GM19452 (cell line): ENCODE measurements around the gene FRAS1.

Experiments used
- ATAC-seq: cut with Tn5 transposase; IDR thresholded peaks from one replicate; pipeline ENCODE4 v1.9.1; 2021; ENCODE audit not compliant: unreplicated experiment

The FRAS1 gene

GRCh38 chr4:78360466-78360865 lies 303.3 kb downstream of the FRAS1 start:
- no peak for ATAC-seq

DNA sequence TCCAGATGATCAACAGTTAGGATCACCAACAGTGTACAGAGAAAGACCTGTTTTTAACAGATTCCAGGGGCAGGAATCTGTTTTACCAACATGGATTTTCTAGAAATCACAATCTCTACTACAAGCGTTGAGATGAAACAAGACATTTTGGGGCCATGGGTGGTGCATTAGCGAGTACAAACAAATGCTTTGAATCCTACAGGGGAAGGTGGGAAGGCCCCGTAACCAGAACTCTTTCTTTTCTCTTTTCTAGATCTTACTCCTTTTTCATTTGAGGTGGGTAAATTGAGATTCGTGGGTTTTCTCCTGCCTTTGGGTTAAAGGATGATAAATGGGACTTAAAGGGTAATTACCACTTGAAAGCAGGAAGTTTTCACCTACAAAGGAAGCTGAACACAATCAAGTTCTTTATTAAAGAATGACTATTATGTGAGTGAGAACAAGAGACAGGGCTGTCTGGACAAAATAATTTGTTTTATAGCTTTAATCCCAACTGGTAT lies 304.5 kb downstream of the FRAS1 start:
- no peak for ATAC-seq

GRCh38 chr4:78362310-78362709 lies 305.2 kb downstream of the FRAS1 start:
- no peak for ATAC-seq

GRCh38 chr4:78363031-78363570 lies 306.0 kb downstream of the FRAS1 start:
- ATAC-seq, result no peak

GRCh38 chr4:78369679-78370078 lies 312.6 kb downstream of the FRAS1 start:
- no peak for ATAC-seq

DNA sequence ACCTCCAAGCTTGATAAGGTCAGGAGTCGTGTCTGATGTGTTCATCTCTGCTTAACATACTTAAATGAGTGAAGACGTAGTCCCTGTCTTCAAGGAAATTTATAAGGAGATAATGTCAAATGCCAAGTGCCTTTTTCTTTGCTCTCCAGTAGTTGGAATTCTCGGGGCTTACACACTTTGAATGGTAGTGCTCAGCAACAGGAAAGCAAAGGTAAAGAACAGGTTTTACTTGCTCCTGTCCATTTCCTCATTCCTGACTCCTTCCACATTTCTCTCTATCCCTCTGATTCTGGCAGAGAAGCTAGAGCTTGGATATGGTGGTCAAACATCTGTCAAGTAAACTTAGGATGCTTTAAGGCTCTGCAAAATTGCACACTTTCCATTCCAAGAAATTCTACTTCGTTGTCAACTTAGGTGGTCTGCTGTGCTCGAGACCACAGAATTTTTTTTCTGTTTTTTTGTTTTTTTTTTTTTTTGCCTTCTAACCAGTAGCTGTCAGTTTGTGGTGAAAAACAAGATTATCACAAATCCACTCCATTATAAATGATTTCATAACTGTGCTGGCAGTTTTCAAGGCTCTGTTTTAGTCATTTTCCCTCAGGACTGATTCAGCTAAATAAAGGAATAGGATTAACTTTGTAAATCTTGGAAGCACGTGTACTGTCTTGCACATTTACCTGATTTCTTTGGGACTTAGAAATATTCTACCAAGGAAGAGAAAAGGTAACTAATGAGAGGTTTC lies 313.7 kb downstream of the FRAS1 start:
- ATAC-seq, result no peak

- no peak for ATAC-seq
These were observed 315.3 kb downstream of the FRAS1 start for GRCh38 chr4:78372355-78372988.

- no peak for ATAC-seq
These were observed 320.4 kb downstream of the FRAS1 start for GRCh38 chr4:78377555-78377954.

DNA sequence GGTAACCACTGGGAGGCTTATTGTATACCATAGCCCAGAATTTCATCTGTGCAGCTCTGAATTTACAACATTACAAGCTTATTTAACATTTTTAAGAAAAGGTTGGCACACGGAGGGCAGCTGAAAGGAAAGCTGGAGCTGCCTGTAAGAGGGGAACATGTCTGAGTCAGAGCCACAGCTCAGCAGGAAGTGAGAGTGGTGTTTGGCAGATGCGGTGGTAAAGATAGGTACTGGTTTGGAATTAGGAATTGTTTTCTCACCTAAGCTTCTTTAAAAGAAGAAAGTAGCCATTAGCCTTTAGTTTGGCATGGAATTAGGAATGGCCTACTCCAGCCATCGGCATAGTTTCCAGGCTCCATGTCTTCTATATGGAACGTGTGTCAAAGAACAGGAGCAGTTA lies 321.9 kb downstream of the FRAS1 start:
- no peak for ATAC-seq

GRCh38 chr4:78379991-78380729 lies 323.0 kb downstream of the FRAS1 start:
- ATAC-seq, result no peak

DNA sequence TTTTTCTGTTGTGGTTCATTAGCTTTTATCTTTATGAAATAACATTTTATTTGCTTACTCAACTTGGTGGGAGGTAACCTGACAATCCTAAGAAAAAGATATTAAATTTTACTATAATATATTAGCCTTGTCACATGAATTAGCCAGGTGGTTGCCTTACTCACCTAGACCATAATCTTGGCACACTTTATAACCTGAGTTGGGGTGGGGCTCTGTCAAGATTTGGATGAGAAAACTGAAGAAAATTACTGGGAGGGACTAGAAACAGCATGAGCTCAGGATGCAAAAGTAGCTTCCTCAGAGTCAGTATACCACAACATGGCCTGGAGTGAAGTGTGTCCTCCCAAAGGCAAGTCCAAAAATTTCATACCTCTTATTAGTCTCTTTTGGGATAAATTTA lies 329.6 kb downstream of the FRAS1 start:
- no peak for ATAC-seq

DNA sequence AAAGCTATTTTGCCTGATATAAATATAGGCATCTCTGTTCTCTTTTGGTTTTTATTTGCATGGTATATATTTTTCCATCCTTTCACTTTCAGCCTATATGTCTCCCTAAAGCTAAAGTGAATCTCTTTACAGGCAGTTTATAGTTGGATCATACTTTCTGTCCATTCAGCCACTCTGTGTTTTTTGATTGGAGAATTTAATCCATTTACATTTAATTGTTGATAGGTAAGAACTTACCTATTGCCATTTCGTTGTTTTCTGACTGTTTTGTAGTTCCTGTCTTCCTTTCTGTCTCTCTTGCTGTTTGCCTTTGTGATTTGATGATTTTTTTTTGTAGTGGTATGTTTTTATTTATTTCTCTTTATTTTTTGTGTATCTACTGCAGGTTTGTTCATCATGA lies 338.5 kb downstream of the FRAS1 start:
- no peak for ATAC-seq

DNA sequence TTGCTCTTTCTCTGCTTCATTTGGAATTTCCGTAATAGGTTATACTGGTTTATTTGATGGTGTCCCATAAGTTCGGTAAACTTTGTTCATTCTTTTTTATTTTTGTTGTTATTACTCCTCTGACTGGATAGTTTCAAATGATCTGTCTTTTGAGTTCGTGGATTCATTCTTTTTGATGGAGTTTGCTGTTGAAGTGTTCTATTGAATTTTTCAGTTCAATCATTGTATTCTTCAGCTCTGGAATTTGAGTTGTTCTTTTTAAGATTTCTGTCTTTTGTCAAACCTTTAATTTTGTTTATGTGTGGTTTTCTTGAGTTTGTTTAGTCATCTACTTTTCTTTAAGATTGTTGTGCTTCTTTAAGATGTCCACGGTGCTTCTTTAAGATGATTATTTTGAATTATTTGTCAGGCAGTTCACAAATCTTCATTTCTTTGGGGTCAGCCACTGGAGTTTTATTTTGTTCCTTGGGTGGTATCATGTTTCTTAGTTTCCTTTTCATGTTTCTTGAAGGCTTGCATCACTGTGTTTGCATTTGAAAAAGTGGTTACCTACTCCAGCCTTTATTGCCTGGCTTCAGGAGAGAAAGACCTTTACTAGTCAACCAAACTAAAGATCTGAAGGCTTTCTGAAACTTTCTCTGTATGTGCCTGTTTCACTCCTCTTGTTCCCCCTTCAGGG lies 339.6 kb downstream of the FRAS1 start:
- no peak for ATAC-seq

DNA sequence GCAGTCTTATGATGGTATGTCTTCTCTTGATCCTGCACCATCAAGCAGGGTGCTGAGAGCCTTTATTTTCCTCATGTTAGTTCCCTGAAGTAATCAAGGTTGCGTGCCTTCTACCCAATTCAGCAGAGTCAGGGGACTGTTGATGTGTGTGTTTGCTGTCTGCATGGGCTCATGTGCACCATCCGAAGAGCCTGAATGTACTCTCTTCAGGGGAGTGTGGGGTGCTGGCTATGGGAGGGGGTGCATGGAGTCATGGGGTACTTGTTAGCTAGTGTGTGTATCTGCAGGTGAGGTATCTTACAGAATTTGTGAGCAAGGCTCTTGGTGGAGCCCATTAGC lies 340.1 kb downstream of the FRAS1 start:
- no peak for ATAC-seq

DNA sequence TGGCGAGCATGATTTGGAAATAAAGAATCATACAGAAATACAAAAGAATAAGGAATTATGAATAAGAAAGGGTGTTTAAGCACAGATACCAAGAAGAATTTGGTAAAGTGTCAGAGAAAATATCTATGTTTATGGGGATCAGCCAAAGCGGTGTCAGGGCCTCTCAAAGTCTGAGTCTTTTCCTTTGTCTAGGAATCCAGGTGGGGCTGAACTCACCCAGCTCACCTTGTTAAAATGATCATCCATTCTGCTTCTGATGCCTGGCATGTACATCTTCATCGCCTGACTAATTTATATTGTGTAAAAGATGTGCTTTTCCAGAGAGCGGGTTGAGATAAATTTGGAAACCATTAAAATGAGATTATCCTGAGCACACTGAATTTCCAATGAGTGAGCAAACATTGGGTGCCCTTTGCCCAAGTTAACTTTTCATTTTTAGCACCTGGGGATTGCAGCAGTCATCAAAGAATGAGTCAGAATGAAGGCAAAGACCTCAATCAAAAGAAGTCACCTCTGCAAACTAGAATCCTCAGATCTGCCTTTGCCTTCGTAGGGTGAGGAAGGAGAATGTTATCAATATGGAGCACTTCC lies 352.6 kb downstream of the FRAS1 start:
- ATAC-seq, result no peak

- ATAC-seq, result no peak
These were observed 353.1 kb downstream of the FRAS1 start for GRCh38 chr4:78410225-78410624.

DNA sequence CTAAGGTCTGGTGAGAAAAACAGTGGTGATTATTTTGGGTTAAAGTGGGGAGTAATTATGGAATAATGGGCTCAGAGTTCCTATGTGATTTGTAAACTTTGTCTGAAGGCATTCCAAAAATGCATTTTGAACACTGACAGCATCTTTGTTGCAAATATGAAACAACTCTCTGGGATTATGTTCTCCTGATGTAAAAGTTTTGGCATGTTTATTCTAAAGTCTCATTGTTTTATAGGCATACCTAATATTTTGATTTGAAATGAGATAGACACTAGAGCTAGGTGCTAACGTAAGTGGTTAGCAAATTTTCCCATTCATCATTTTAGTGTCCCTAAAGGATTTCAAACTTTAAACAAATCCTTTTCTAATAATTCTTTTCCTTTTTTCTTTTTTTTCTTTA lies 353.6 kb downstream of the FRAS1 start:
- no peak for ATAC-seq

DNA sequence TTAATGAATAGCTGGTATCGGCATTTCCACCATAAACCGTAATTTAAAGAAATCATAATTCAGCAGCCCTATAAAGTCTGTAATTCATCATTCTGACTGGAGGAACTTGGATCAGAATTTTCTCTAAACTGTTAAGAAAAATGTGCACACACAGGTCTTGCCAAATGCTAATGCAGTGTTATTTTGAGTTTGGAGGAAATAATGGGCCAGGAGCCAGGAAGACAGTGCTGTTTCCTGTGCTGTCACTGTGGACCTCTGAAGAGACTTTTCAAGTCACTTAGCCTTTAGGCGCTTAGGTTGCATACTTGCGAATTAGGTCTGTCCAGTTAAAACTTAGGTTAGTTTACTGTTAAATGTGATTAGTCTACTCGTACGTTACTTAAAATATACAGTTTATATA lies 357.0 kb downstream of the FRAS1 start:
- no peak for ATAC-seq

DNA sequence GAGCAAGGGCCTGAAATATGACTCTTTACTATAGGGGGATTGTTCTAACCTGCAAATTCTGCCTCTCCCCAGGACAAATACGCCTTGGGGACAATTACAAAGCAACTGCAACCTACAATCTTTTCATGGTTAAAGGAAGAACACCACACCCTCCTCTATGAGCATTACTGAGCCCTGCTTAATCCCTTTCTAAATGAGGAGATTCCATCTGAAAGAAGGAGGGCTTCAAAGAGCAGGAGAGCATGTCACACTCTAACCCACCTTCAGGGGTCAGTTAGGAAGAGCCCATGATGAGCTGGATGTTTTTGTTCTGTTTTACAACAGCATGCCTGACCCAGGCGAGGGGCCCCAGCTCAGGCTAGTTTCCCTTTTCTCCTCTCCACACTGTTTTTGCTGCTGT lies 360.5 kb downstream of the FRAS1 start:
- no peak for ATAC-seq

DNA sequence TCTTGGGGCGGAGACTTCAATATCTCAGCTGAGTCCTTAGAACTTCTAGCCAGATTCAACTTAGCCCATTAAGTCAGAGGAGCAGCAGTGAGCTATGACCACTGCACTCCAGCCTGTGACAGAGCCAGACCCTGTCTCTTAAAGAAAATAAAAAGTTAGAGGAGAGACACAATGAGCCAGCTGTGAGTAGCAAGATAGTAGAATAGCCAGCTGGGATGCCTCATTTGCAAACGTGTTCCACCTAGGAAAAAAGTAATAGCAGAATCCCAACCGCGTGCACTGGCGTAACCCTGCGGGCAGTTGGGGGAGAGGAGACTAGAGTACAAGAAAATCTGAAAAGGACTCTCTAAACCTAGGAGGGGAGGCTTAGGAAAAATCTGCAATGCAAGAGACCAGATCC lies 361.3 kb downstream of the FRAS1 start:
- no peak for ATAC-seq

GRCh38 chr4:78423790-78424189 lies 366.7 kb downstream of the FRAS1 start:
- ATAC-seq, result no peak
